ENCODE data around the gene TBC1D7. TPM values are rescaled to one million over a fixed set of nuclear protein-coding genes. Genes with fewer than 3 reads are reported as not detected.

Gene TBC1D7
- total and polyA plus RNA-seq, 12 donors, result 17.3 to 42.6 (median 28.1) TPM

DNA sequence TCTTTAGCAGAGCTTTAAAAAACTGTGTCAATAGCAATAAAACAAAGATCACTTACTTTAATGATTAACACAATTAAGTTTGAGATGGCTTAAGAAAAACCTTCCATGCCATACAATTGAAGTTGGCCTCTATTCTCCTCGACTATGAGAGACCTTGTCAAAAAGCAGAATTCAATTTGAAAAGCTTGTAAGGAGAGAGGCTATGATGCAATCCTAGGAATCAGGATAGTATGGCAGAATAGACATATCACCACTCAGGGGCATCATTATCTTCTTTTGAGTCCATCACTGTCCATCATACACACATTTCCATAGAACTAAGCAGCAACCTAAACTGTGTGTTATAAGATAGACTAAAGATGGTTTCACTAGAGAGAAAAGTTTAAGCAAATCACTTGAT, 17.2 kb downstream of the TBC1D7 start:
- no peak overlapping the region for H3K4me3 ChIP-seq
- no peak for ATAC-seq
- 0 to 47% methylated on average over 1 of the region's 1 CpG for WGBS, 2 donors
- H3K36me3 ChIP-seq, result peaks cover 0 to 99% (median 31%) of the 10 kb centered on the region in 9 donors
- no peaks in the 10 kb centered on the region for H3K9me3 ChIP-seq
- no peak overlapping the region for H3K27ac ChIP-seq
- intact Hi-C loops (cut with DNase I), result no loop called here
- DNase-seq, result no peak
- TF ChIP-seq, protein P1, sequence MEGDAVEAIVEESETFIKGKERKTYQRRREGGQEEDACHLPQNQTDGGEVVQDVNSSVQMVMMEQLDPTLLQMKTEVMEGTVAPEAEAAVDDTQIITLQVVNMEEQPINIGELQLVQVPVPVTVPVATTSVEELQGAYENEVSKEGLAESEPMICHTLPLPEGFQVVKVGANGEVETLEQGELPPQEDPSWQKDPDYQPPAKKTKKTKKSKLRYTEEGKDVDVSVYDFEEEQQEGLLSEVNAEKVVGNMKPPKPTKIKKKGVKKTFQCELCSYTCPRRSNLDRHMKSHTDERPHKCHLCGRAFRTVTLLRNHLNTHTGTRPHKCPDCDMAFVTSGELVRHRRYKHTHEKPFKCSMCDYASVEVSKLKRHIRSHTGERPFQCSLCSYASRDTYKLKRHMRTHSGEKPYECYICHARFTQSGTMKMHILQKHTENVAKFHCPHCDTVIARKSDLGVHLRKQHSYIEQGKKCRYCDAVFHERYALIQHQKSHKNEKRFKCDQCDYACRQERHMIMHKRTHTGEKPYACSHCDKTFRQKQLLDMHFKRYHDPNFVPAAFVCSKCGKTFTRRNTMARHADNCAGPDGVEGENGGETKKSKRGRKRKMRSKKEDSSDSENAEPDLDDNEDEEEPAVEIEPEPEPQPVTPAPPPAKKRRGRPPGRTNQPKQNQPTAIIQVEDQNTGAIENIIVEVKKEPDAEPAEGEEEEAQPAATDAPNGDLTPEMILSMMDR (IDR thresholded peaks at IDR 0.05), result no peak
- H3K4me1 ChIP-seq, result peaks cover 0 to 29% (median 9%) of the 10 kb centered on the region in 9 donors
- H3K27me3 ChIP-seq, result no peaks in the 10 kb centered on the region

DNA sequence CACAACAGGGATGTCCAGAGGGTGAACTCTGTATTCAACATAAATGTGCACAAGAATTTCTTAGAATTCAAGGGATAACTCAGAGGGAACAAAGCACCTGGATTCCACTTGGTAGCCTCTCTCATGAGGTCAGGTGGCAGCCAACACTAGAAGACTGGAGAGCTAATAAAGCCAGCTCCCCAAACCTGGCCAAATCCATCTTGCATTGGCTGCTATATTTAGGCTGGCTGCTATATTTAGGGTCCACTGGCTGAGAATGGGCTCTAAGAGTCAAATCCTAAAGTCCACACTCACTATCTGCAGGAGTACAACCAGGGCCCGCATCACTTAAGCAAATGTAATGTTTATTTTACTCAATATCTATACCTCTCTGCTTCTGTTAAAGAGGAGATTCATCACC, 20.0 kb downstream of the TBC1D7 start:
- Histone ChIP-seq H3K36me3 (peaks cover 0 to 93% (median 21%) of the 10 kb centered on the region in 9 donors), H3K27ac (peak overlapping the region in 7 of 10 donors; percentile 16 to 64 (median 49)), H3K9me3 (no peaks in the 10 kb centered on the region), H3K4me3 (no peak overlapping the region), H3K4me1 (peaks cover 6 to 46% (median 23%) of the 10 kb centered on the region in 9 donors), H3K27me3 (no peaks in the 10 kb centered on the region)
- ATAC-seq, result peak; percentile 65 to 87 (median 82)
- 58 to 61% methylated on average over 1 of the region's 1 CpG for WGBS, 2 donors
- DNase-seq, result peak in 1 of 2 donors; percentile 29
- TF ChIP-seq, protein P1 (IDR thresholded peaks at IDR 0.05), result no peak
- intact Hi-C loops (cut with DNase I), result loop anchor here in 1 of 10 donors (10.0 kb wide), 1 partner anchor 114 kb away; no protein-coding TSS in a partner anchor

DNA sequence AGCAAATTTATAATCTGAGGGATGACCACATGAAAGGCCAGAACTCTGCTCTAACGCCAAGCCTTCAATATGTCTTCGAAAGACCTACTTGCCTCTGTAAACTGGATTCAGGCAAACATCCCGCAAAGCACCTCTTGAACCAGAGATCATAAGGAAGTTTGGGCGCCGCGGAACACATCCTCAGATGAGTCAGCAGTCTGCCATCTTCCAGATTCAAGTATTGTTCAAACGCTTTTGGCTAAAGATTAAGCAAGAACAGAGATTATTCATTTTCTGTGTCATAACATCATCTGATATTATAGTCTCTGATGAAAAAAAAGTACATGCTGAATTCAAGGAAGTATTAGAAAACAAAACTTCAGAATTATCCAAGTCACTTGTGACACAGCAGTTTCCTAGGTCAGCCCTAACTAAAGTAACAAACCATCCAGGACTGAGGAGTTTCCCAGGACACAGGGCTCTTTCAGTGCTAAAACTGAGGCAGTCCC, 20.8 kb downstream of the TBC1D7 start:
- H3K36me3 ChIP-seq, result peaks cover 0 to 89% (median 21%) of the 10 kb centered on the region in 9 donors
- H3K27ac ChIP-seq, result peak overlapping the region in 6 of 10 donors; percentile 18 to 64 (median 51)
- peaks cover 12 to 54% (median 30%) of the 10 kb centered on the region in 9 donors for H3K4me1 ChIP-seq
- H3K9me3 ChIP-seq, result no peaks in the 10 kb centered on the region
- H3K4me3 ChIP-seq, result no peak overlapping the region
- intact Hi-C loops (cut with DNase I), result loop anchor here in 1 of 10 donors (10.0 kb wide), 1 partner anchor 113 kb away; no protein-coding TSS in a partner anchor
- DNase-seq, result no peak
- WGBS, 2 donors, result 83 to 85% methylated on average over 7 of the region's 7 CpGs
- TF ChIP-seq, protein P1 (IDR thresholded peaks at IDR 0.05), result no peak
- H3K27me3 ChIP-seq, result no peaks in the 10 kb centered on the region
- no peak for ATAC-seq

DNA sequence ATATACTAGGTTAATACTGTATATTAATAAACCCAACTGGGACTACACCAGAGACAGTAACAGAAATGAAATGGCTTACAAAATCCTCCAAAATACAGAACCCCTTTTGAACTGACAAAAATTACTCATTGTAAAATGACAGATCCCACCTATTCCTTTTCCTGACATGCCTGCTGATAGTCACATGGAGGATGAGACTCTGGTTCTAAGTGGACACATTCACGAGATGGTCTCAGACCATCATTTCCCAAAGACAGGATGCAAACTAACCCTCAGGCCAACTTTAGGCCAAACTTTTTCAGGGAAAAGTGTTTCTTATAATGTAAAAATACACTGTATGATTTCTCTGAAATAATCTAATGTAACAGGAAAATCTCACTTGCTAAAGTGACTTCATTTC, 22.5 kb downstream of the TBC1D7 start:
- H3K27ac ChIP-seq, result no peak overlapping the region
- DNase-seq (no peak), ATAC-seq (no peak)
- WGBS, 2 donors, result 85 to 87% methylated on average over 1 of the region's 1 CpG
- no peak overlapping the region for H3K4me3 ChIP-seq
- intact Hi-C loops (cut with DNase I), result loop anchor here in 1 of 10 donors (10.0 kb wide), 1 partner anchor 111 kb away; no protein-coding TSS in a partner anchor
- no peaks in the 10 kb centered on the region for H3K27me3 ChIP-seq
- peaks cover 12 to 65% (median 36%) of the 10 kb centered on the region in 9 donors for H3K4me1 ChIP-seq
- TF ChIP-seq, protein P1 (IDR thresholded peaks at IDR 0.05), result no peak
- peaks cover 0 to 87% (median 12%) of the 10 kb centered on the region in 9 donors for H3K36me3 ChIP-seq
- H3K9me3 ChIP-seq, result no peaks in the 10 kb centered on the region
